KG1 (cell line): Measurements from ENCODE around the gene CCDC138.

Source experiments
- DNase-seq: peaks from one replicate; lab custom pipeline; 2025; lab: John Stamatoyannopoulos, UW

Gene CCDC138

DNA sequence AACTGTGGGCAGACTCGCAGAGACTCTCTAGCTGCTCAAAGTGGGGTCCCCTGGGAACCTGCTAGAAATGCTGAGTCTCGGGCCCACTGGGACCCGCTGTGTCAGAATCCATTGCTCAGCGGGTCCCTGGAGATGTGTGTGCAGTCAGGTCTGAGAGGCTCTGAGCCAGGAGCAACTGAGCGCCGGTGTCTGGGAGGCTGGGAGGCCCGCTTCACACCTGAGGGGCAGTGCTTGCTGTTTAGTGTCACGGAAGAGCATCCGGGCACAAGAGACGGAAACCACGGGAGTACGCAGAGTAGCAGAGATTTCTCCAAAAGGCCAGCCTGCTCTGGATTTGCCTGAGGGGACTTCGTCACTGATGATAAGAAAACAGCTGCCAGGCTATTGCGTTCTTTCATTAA lies 132.4 kb downstream of the CCDC138 start:
- no peak for DNase-seq

DNA sequence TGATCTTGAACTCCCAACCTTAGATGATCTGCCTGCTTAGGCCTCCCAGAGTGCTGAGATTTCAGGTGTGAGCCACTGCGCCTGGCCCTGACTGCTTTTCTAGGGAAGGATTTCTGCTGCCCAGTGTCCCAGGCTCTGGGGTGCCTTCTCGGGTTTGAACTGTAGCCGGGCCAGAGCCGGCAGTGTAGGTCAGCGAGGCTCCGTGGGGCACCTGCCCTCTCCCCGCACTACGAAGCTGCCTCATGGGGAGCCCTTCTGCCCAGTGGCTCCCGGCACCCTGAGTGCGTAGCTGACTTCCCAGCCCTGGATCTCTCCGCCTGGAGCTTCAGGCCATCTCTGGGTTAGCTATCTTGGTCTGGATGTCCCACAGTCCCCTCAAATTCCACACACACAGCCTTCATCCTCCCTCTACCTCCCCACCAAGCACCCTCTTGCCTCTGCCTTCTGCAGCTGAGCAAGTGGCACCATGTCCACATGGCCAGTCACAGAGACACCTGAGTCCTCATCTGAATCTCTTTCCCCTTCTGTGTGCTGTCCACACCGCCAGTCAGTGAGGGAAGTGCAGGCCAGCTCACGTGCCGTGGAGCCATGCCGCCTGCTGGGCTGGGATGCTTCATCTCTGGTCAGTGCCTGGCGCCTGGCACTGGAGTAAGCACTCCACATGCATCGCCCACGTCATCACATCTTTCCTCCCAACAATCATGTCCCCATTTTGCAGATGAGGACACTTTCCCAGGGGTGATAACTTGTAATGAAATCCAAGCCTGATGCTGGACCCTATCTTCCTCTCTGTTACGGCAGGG lies 133.2 kb downstream of the CCDC138 start:
- no peak for DNase-seq

DNA sequence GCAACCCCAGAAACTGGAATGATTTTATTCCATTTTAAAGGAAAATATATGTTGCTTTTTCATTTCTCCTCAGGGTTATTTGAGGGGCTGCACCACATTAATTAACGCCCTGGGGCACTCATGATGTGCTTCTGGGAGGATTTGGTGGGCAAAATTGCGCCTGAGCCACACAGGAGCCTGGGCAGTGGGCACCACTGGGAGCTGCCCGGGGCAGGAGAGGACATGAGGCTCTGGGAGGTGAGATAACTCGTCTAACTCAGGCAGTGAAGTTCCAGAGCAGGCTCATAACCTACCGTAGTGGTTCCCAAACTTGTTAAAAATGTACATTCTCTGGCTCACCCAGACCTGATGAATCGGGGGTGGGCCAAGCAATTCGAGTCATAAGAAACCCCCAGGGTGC lies 134.1 kb downstream of the CCDC138 start:
- no peak for DNase-seq

DNA sequence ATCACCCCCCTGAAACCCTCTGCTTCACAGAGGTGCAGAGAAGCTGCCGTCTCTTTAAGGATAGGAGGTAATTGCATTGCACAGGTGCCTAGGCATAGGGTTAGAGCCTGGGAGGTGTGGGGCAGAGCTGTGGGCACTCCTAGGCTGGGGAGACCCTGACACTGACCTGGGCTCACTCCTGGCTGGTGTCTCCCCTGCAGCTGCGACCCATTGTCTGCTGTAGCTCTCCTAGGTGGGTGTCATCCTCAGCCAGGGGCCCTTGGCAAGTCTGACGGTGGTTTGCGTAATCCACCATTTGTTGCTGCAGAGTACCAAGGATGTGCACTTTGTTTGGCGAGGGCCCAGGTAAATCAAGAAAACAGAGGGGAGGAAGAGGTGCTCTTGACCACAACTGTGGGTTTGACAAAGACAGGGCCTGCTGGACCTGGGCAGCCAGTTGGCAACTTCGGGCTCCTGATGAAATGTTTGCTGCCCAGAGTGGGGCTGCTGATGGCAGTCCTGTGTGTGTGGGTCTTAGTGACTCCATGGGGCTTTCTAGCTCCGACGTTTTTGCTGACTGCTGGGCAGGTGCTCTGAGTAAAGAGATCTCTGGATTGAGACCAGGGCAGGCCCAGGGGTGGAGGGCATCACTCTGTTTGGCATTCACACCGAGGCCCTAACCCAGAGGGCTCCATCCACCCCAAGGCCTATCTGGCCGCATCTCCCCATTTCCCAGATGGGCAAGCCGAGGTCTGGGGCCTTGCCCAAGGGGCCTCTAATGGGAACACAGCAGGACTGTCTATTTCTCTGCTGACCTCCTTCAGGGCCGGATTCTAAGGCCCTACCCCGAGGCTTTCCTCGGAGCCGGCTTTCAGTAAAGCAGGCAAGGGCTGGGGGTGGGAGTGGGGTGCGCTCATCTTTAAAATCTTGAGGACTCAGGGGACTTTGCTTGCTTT lies 134.8 kb downstream of the CCDC138 start:
- no peak for DNase-seq

DNA sequence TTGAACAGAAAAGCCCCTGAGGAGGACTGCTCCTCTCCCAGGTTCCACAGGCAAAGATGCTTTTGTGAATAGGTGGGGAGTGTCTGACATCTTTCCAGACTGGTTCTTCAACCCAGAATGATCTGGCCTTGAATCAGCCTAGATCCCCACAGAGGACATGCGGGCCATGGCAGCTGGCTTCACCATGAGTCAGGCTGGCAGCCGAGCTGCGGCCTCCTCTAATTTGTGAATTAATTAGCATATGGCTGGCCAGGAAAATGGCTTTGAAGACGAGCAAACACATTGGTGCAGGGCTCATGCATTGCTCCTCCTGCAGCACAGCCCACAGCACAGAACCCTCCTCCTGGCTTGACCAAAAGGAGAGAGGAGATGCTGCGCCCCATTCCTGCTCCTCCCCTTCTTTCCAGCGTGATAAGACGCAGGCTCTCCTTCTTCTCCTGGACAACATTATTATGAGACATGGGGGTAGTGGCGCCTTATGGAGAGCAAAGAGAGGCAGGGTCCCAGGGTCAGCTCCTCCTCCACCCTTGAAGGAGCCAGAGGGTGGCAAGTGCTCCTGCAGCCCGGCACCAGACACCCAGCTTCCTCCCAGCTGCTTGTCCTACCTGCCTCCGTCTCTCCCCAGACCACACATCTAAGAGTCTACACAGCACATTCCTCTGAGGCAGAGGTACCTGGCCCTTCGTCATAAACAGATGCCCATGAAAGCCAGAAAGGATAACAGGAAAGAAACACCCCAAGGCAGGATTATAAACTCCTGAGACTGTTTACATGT lies 135.8 kb downstream of the CCDC138 start:
- DNase-seq, result no peak

DNA sequence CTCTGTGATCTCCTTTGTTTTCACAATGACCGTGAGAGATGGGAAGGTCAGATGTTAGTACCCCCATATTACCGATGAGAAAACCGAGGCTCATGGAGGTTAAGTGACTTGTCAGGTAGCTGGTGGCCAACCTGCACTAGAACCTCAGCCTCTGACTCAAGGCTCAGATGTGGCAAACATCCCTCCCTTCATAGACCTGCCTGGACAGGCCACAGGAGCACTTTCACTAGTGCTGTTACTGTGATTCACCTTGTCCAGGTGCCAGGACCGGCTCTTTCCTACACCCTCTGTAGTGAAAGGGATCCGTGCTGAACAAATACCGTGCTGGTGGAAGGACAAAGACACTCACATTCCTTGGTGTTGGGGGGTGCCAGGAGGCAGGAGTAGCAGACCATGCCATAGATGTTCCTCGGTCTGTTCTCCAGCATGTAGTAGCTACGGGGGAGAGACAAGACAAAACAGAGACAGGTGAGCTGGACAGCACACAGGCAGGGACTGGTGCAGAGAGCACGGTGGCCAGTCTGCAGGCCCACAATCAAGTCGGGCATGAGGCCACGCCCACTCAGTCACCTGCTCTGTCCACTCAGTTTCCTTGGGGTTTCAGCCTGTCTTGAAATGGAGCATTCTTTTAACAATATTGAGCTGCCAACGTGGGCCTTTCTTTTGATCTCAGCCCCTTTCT lies 136.6 kb downstream of the CCDC138 start:
- DNase-seq, result no peak

DNA sequence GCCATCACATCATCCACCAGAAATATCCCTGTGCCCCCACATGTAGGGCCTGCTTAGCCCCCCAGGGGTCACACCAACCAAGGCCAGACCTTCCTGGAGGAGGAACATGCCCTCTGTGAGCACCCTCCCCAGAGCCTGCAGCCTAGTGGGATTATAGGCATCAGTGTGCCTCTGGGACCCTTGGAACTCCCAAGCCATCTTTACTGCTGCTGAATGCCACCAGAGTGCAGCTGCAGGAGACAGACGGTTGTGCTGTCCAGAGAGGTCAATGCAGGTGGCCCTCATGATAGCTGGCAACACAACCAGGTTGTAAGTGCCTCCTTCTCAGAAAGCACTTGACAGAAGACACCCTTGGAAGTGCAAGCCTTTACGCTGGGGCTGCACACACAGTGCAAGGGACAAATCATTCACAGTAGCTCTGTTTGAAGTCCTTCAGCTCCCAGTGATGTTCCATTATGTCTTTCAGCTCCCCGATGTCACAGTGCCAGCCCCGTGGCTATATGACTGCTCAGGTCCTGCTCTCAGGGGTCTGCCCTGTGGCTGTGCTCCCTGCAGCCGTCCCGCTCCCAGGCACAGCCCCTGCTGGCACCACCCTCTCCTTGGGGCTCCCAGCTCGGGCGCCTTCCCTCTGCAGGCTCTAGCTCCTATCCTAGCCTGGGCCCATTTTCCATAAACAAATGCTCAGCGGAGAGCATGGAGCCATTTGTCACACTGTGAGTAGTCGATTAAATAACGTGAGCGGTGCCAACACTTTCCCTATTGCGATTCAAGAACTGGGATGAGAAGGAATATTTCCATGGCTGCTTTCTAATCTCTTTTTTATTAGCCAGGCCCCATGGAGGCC lies 137.4 kb downstream of the CCDC138 start:
- DNase-seq, result no peak

DNA sequence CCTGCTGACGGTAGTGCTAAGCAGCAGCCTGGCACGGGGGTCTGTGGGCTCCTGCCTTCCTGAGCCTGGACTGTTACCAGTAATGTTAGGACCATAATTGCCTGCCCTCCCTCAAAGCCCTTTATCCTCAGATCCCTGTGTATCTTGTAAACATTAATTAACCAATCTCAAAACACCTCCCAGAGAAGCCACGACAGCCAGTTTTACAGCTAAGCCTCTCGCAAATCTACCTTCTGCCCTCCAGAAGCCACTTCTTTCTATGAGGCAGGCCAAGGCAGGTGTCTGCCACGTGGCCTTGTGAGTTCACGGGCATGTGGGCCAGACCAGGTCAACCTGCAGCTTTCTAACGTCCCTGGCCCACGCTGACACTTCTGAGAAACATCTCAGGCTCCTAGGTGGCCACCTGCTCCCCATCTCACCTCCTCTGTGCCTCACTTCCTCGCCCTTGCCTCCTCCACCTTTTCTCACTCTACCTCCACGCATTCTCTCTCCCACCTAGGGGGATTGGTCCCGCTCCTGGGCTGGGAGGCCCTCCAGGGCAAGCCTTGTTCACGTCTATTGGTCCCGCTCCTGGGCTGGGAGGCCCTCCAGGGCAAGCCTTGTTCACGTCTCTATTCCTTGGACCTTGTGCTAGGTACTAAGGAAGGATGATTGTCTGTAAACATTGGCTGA lies 138.1 kb downstream of the CCDC138 start:
- no peak for DNase-seq

DNA sequence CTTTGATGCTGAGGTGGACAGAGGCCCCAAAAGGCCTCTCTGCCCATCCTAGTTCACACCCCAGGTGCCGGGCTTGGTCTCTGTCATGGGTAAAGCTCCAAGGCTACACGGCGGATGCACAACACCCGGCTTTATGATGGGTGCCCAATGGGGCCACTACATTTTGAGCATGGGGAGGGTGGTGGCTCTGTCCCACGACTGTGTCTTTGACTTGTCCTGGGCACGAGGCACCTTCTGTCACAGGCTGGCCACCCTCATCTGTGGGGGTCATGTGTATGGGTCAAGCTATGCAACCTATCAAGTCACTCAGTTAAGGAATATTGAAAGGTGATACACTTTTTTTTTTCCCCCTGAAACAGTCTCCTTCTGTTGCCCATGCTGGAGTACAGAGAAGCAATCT lies 138.7 kb downstream of the CCDC138 start:
- no peak for DNase-seq

DNA sequence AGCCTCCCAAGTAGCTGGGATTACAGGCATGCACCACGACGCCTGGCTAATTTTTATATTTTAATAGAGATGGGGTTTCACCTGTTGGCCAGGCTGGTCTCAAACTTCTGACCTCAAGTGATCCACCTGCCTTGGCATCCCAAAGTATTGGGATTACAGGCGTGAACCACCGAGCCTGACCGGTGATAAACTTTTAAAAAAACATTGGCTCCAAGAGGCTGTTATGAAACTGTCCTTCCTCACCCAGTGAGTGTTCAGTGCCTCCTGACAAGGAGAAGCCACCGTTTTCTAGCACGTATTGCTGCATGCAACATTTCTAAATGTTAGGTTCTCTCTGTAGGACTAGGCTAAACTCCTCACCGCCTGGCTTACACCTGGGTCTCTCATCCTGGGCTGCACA lies 139.2 kb downstream of the CCDC138 start:
- DNase-seq, result no peak
